ENCODE measurements around the gene EIF3J.

DNA sequence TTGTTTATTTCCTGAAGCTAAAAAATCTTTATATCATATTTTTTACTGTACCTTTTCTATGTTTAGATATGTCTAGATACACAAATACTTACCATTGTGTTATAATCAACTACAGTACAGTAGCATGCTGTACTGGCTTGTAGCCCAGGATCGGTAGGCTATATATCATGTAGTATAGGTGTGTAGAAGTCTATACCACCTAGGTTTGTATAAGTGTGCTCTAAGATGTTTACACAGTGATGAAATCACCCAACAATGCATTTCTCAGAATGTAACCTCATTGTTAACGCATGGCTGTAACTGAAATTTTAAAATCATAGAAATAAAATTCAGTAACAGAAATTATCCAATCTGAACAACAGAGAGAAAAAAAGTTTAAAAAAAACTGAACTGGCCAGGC, 43.2 kb downstream of the EIF3J start:
- TF ChIP-seq, protein P1, sequence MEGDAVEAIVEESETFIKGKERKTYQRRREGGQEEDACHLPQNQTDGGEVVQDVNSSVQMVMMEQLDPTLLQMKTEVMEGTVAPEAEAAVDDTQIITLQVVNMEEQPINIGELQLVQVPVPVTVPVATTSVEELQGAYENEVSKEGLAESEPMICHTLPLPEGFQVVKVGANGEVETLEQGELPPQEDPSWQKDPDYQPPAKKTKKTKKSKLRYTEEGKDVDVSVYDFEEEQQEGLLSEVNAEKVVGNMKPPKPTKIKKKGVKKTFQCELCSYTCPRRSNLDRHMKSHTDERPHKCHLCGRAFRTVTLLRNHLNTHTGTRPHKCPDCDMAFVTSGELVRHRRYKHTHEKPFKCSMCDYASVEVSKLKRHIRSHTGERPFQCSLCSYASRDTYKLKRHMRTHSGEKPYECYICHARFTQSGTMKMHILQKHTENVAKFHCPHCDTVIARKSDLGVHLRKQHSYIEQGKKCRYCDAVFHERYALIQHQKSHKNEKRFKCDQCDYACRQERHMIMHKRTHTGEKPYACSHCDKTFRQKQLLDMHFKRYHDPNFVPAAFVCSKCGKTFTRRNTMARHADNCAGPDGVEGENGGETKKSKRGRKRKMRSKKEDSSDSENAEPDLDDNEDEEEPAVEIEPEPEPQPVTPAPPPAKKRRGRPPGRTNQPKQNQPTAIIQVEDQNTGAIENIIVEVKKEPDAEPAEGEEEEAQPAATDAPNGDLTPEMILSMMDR (IDR thresholded peaks at IDR 0.05) = no peak
- no peak for TF ChIP-seq EP300 (IDR thresholded peaks at IDR 0.05)
